CD4-positive, alpha-beta T cell treated with Interleukin-15 for 4 hours (primary cell): Measurements from ENCODE around the gene PAM16.
"Not testable (repeated sequence)": the region's sequence is repeated elsewhere in the genome, so short reads cannot be mapped to it uniquely, and the experiment has no call there.

ENCODE experiments used
- DNase-seq: peaks from one replicate; pipeline ENCODE4 v3.0.0-alpha.2; 2020; ENCODE audit warnings: low spot score

PAM16 gene

DNA sequence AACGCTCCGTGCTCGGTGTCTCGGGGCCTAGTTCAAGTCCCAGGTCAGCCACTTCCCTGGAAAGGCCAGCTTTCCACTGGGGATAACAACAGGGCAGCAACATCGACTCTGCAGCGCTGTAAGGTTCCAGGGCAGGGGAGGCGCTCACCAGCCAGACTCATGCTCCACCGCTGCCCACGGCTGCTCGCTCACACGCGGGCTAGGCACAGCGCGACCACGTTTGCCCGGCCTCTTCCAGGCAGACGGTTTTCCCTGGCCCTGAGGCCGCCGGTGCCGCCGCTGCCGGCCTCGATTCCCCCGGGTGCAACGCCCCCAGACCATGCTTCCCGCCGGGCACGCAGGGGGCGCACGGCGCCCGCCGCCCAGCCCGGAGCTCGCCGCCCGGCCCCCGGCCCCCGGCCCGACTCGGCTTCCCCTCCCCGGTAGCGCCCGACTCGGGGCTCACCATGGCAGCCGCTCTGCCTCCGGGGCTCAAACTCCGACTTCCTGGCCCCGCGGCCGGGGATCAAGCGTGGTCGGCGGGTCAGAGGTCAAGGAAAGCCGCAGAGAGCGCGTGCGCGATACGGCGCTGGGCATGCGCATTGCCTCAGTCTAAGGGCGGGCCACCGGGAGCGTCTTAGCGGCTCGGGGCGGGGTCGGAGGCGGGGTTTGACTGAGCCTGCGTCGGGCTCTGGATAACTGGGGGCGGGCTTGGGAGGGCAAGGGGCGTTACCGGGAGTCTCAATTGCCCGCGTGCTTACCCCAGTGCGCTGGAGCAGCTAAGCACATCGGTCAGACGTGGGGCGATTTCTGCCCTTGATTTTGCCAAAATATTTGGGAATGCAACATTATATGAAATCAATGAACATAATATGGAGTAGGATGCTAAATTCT lies at the start of gene PAM16:
Gene PAM16, minus strand, starts transcription at position 535 of the 873 bp plus-strand sequence. Its CDS starts 87 bp downstream, at position 448.
- DNase-seq = peak; percentile 97

DNA sequence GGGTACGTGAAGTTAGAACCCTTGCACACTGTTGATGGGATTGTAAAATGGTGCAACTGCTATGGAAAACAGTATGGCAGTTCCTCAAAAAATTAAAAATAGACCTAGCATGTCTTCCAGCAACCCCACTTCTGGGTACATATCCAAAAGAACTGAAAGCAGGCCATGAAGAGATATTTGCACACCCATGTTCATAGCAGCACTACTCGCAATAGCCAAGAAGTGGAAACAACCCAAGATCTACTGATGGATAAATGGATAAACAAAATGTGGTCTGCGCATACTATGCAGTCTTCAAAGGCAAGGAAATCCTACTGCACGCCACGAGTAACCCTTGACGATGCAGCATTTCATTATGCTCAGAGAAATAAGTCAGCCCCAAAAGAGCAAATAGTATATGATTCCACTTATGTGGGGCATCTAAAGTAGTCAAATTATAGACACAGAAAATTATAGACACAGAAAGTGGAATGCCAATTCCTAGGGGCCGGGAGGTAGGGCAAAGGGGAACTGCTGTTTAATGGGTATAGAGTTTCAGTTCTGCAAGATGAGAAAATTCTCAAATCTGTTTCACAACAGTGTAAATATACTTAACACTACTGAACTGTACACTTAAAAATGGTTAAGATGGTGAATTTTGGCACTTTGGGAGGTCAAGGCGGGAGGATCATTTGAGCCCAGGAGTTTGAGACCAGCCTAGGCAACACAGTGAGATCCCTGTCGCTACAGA lies 48.0 kb upstream of the PAM16 start:
- DNase-seq = no peak

DNA sequence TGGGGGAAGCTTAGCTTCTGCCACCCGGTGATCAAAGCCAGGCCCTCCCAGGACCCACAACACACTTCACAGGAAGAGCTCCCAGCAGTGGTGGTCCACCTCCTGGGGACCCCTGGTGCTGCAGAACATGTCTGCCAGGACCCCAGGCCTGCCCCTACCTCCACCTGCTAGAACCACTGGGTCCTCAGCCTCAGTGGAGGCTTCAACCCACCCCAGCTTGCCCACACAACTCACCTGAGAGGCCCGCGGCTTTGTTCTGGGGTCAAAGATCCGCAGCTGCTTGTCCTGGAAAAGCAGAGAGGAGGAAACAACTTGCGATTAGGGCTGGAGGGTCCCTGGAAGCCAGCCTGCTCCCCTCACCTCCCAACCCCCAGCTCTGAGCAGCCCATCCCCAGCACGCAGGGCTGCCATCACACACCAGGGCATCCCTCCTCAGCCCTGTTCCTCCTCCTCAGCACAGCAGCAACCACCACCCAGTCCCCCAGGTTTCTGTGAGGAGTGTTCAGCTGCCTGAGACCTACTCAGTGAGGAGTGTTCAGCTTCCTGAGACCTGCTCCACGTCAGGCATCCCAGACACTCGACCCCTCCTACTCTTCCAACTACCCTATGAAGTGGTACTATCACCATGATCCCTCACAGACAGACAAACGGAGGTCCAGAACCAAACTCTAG lies 44.1 kb upstream of the PAM16 start:
- no peak for DNase-seq

DNA sequence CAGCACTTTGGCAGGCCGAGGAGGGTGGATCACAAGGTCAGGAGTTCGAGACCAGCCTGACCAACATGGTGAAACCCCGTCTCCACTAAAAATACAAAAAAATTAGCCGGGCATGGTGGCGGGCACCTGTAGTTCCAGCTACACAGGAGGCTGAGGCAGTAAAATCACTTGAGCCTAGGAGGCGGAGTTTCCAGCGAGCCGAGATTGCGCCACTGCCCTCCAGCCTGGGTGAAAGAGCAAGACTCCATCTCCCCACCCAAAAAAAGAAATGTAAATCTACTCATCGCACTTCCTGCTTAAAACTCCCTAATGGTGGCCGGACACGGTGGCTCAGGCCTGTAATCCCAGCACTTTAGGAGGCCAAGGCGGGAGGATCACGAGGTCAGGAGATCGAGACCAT lies 42.7 kb upstream of the PAM16 start:
- not testable (repeated sequence) for DNase-seq

DNA sequence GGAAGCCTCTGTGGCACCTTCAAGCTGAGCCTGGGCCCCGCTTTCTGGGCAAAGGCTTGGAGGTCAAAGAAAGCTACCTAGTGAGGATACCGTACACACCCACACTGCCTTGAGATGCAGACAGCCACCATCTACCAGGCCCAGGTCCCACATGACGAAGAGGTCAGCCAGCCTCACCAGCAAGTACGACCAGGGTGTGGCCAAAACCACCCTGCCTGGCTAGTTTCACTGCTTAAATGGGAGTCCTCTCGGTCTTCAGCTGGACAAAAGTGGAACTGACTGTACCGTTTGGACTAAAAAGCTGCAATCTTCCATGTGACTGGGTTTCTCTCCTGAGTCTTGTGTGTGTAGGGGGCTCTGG lies 42.1 kb upstream of the PAM16 start:
- DNase-seq = no peak

DNA sequence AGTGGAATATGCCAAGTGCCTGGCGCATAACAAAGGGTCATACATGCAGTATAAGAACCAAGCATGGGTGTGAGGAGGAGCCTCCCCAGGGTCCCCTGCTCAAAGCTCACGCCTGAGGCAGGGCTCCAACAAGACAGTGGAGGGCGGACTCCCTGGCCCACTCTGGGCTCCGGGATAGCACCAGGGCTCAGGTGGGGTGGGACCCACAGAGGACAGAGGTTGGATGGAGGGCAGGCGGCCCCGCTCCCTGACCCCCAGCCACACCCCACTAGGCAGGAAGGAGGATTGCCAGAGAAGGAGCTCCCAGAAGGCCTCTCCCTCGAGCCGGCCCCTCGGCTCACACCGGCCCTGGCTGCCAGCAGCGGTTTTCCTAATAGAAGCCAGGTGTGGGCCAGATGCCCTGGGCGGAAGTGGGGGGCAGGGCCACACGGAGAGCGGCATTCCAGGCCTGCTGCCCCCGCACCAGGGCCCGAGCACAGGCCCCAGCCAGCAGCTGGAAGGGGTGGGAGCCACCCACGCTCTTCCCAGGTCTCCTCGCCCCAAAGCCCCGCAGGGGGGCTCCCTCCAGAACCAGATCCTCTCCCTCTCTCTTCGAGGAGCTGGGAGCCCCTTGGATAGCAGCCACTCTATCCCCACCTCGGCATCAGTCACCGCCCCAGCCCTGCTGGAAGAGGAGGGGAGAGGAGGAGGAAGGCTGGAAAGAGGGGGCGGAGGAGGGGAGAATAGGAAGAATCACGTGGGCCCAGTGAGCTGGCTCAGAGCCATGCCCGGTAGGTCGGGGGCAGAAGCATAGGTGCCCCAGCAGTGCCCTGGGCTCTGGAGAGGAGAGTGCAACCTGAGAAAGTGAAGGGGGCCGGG lies 41.5 kb upstream of the PAM16 start:
- no peak for DNase-seq

DNA sequence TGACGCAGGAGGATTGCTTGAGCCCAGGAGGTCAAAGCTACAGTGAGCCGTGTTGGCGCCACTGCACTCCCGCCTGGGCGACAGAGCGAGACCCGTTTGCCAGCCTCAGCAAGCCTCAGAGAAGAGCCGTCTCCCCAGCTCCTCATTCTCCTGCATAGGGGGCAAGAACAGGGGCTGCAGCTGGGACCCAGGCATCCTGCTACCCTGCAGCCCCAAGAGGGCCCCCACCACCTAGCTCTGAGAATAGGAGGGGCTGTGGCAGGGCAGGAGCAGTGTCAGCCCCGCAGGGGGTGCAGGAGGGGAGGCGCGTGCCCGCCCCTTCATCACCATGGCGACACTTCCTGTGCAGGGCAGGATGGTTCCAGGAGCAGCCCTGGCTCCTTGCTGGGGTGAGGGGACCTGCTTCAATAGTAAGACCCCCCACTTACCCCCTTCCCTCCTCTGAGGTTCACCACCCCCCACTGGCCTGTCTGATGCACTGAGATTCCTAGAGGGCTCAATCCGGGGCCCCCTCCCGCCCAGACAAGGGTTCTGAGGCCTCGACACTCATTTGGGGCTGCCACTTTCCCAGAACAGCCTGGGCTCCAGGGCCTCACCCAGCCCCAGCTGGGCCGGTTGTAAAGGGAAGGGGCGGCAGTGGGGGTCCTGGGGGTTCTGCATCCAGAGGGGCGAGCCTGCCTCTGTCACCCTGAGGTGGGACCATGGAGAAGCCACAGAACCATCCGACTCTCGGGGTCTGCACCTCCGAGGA lies 40.7 kb upstream of the PAM16 start:
- DNase-seq = no peak

DNA sequence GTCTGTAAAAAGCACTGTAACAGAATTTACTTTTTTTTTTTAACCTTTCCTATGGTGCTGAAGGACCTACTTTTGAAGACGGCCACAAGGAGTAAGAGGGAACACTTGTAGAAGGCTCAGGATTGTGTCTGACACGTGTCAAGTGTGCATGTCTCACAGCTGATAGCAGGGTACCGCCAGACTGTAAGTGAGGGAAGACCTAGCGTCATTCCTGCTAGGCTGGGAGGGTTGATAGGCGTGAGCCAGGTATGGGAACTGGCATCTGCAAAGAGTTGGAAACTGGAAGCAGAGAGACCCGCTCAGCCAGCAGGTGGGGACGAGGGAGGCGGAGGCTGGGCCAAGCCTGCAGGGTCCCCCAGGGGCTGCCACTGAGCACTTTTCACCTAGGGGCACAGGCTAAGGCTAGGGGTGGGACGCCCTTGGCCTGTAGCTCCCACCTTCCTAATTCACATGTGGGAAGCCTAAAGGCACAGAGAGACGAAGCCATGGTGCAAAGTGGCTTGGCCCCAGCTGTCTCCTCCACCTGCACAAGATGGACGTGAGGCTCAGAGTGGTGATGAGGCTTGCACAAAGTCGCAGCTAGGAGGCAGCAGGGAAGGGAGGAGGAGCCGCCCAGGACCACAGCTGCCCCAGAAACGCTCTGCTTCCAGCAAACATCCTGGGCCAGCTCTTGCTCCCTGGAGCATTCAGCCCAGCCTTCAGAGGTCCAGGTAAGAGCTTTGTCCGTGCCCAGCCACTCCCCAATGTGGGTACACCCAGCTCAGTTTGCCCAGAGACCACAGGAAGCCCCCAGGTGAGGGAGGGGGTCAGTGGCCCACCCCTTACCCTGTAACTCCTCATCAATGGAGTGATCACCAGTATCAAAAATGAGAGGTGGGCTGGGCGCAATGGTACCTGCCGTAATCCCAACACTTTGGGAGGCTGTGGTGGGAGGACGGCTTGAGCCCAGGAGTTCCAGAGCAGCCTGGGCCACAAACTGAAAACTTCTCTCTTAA lies 39.4 kb upstream of the PAM16 start:
- no peak for DNase-seq

DNA sequence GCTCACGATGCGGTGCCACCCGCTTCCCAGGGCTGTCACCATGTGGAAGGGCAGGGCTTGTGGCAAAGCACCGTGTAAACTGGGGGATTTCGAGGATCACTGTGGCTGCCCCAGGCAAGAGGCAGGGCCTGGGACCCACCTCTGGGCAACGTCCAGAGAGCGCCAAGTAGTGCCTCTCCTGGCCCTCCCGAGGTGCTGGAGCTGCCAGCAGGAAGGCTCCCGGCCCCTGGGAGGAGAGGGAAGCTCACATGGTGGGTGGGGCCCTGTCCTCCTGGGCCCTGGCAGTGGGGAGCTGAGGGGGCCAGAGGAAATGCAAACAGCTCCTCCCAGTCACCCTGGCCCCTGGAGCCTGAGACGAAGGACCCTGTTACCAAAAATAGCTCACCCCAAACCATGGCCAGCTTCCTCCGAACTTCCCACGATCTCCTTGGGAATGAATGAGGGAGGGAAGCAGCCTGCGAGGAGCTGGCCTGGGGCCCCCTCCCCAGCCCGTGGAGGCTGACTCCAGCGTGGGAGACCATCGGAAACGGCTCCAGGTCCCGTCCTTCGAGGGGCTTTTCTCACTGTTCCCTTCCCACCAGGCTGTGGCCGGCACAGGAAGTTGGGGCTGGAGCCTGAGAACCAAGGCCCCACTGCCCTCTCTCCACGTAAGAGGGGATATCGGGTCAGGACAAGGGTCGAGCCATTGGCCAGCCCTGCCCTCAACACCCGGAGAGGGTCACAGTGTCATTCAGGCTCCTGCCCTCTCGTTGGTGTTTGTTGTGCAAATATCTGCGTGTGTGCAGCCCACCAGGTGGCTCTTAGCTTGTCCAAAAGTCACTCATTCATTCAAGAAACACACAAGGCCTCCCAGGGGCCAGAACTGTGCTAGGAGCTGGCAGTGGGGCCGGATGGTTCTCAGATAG lies 38.2 kb upstream of the PAM16 start:
- no peak for DNase-seq

DNA sequence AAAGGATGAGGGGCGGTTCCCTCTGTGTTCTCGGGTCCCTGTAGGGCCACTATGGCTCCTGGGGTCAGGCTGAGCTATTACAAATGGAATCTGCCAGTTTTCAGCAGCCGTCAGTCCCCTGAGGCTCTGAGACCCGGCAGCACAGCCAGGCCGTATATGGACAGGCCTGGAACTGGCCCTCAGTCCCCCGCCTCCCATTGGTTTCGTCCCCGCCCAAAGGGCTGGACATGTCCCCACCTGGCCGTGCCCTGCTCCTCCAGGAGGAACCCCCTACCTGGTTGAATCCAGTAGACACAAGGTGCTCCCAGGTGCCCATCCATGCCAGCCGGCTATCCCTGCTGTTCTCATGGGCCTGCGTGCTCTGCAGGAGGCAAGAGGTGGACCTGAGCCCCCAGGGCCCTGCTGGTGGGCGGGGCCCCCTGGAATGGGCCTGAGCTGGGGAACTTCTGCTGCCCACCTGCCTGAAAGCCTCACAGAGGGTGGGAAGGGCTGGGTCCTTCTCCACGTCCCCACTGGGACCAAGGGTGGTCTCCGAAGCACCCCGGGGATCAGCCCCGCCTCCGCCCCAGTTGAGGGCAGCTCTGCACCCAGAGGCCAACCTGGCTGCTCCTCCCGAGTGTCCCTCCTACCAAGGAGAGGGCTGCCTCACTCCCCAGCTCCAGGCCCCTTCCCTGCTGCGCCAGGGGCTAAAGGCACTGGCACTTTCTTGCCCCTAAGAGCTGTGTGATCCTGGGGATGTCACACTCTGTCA lies 37.3 kb upstream of the PAM16 start:
- DNase-seq = no peak

DNA sequence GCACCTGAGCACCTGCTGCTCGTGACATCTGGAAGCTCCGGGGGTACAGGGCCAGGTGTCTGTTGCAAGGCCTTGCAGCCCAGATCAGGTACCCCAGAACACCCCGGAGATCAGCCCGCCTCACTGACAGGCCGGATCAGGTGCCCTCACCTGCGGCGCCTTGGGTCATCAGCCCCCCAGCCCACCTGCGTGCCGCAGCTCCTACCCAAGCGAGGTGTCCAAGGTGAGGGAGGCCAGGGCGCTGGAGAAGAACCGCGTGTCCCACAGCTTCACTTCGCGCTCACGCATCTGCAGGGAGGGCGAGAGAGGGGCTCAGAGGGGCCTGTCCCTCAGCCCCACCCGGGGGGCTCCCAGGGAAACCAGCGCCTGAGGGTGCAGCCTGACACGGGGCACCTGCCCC lies 36.7 kb upstream of the PAM16 start:
- no peak for DNase-seq

DNA sequence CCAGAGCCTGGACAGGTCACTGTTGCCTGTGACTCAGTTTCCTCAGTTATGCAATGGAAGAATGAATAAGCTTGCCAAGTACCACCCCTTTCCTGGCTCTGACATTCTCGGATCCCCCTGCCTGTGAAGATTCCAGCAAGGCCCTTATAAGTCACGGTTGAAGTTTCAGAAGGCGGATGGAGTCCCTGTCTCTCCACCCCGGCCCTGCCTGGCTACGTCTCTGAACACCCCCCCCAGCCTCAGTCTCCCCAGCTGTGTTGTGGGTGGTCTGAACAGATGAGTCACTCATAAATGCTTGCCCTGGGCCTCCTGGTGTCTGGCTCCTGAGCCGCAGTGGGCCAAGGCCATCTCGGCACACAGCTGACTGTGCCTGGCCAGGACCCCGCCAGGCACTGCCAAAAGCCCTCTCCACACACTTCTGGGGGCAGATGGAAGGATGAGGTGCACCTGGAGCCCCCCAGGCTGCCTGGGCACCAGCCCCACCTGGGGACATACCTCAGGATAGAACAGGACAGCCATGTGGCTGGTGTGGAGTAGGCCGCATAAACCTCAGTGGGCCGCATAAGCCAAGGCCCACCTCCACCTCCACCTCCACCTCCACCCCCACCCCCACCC lies 35.9 kb upstream of the PAM16 start:
- DNase-seq = no peak

DNA sequence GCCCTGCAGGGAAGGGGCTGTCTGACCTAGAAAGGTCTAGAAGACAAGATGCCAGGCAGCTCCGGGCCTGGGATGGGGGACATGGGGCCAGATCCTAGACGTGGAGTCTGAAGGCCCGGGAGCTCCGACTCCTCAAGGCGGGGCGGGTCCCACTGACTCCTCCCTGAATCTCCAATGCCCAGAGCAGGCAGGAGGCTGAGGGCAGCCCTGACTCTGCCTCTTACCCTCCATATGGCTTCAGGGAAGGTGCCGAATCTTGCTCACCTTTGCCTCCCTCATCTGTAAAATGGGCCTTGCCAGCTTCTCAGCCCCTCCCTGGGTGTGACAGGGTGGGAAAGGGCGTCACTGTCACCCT lies 35.3 kb upstream of the PAM16 start:
- no peak for DNase-seq

DNA sequence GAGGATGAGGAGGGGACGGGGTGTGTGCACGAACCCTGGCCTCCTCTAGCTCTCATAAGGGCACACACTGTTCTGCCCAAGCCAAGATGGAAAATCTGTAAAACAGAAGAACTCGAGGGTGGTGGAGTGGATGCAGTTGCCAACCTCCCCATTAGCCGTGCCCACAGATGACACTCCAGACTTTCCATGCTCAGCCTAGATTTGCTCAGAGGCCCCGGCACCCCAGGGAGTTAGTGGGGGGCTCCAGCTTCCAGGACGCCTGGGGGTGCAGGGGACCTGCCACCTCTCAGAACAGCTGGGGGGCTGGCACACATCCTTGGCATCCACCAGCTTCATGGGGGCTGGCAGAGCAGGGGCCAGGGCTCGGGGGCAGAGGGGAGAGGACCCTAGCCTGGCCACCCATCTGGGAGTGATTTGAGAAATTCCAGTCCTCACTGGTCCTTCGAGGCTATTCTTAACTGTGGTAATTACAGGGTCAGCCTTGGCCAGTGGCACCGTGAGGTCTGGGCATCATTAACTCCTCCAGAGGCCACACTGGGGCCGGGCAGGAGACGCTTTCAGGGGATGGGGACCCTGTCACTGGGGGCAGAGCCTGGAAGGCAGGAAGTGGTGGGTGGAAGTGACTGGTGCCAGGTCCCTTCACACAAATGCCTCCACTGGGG lies 34.8 kb upstream of the PAM16 start:
- DNase-seq = no peak

DNA sequence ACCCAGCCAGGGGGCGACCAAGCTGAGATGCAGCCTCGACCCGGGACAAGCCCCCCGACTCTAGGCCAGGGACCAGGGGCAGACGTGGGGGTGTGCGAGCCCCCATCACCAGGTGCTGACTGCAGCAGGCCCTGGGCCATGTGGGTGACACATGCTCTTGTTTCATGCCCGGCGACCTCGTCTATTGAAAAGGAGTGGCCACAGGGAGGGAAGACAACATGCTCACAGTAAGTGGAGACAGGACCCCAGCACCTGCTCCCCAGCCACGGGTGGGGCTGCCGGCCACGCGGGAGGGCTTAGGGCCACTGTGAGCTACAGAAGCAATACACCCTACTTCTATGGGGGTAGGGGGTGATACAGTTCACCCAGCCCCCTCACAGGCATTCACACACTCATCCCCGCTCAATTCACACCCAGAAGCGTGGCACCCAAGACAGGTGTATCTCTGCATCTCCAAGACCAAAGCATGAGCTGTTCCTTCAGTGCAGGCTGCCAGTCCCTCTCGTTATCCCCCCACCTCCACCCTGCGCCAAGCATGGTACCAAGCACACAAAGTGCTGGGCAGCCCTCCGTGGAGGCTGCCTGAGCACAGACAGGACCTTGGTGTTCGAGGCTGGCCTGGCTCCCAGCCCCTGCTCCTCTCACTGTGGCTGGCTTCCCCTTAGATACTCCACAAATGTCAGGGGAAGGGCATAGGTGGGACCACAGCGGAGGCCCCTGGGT lies 34.1 kb upstream of the PAM16 start:
- no peak for DNase-seq

DNA sequence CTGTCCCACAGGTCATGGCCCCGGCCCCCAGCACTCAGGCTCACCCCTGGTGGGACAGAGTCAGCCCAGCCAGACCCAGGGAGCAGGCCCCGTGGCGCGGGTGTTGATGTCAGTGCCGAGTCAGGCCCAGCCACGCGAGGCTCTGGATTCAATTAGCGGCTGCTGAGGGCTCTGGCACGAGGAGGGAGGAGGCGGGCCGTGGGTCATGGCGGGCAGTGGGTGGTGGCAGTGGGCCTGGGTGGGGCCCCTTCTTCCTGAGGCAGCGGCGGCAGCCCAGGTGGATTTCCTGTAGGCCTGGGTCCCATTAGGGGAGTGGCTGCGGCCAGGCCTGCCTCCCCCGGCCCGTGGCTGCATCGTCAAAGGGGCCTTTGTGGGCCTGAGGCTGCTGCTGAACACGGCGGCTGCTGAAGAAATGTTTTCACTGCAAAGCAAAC lies 33.4 kb upstream of the PAM16 start:
- no peak for DNase-seq
